K562 (cell line): ENCODE measurements around the gene ACTR3C. TPM values are rescaled to one million over a fixed set of nuclear protein-coding genes. Genes with fewer than 3 reads are reported as not detected.
A peak's percentile ranks its signal among the peaks of the same experiment; 100 is the strongest.

Source experiments
- ATF7 ChIP-seq: fragments of 450-650 bp; IDR thresholded peaks from 2 replicates; pipeline ENCODE4 v1.7.1; 2014; ENCODE audit warnings: mild to moderate bottlenecking, moderate library complexity
- DMBX1 ChIP-seq: fragments of 250-450 bp; sonication (Bioruptor Pico); IDR thresholded peaks from 2 replicates; pipeline ENCODE4 v1.8.0; 2022; ENCODE audit warnings: inconsistent platforms, mild to moderate bottlenecking, moderate library complexity, borderline replicate concordance
- ETV5 ChIP-seq: sonication (generic); formaldehyde crosslinking; IDR thresholded peaks from 2 replicates; pipeline ENCODE4 v1.4.0; 2020; ENCODE audit warnings: low read depth, mild to moderate bottlenecking, missing genetic modification reagents
- EWSR1 ChIP-seq: fragments of 450-650 bp; IDR thresholded peaks from 2 replicates; pipeline ENCODE4 v1.6.1; 2018; ENCODE audit warnings: borderline replicate concordance, mild to moderate bottlenecking, low read depth, moderate library complexity; ENCODE audit not compliant: partially characterized antibody
- GTF2E2 ChIP-seq: fragments of 200-800 bp; sonication (Bioruptor generic); IDR thresholded peaks from 2 replicates; pipeline ENCODE4 v1.6.1; 2016; ENCODE audit warnings: missing genetic modification characterization, missing compliant biosample characterization
- IRF2 ChIP-seq: sonication (generic); formaldehyde crosslinking; IDR thresholded peaks from 2 replicates; pipeline ENCODE4 v1.8.1; 2022; ENCODE audit warnings: mild to moderate bottlenecking, missing genetic modification reagents
- KAT8 ChIP-seq: fragments of 450-650 bp; IDR thresholded peaks from 2 replicates; pipeline ENCODE4 v1.6.1; 2016; ENCODE audit warnings: low read depth, mild to moderate bottlenecking
- MAFF ChIP-seq: IDR thresholded peaks from 2 replicates; pipeline ENCODE4 v1.6.1; 2012; ENCODE audit warnings: low read length, improper control_type of control experiment
- MTF1 ChIP-seq: fragments of 250-450 bp; sonication (Bioruptor Pico); IDR thresholded peaks from 2 replicates; pipeline ENCODE4 v1.9.0; 2021; ENCODE audit warnings: moderate library complexity, mild to moderate bottlenecking, inconsistent platforms, borderline replicate concordance
- PTBP1 ChIP-seq: fragments of 200-400 bp; formaldehyde crosslinking; IDR thresholded peaks from 2 replicates; pipeline ENCODE4 v1.6.1; 2017; ENCODE audit warnings: low read depth, low read length
- SIRT6 ChIP-seq: IDR thresholded peaks from one replicate; pipeline ENCODE4 v1.6.1; 2012; ENCODE audit warnings: low read depth, mild to moderate bottlenecking, control low read depth, inconsistent platforms, low read length, moderate library complexity
- SMC3 ChIP-seq: conservative IDR thresholded peaks from 2 replicates; pipeline ENCODE4 v1.6.1; 2011; ENCODE audit warnings: low read depth, low read length, improper control_type of control experiment; ENCODE audit not compliant: insufficient read depth
- SREBF2 ChIP-seq: sonication (generic); formaldehyde crosslinking; IDR thresholded peaks from 2 replicates; pipeline ENCODE4 v1.4.0; 2020; ENCODE audit warnings: mild to moderate bottlenecking, missing genetic modification reagents
- TCFL5 ChIP-seq: fragments of 250-450 bp; sonication (Bioruptor Pico); conservative IDR thresholded peaks from 2 replicates; pipeline ENCODE4 v1.6.1; 2021; ENCODE audit warnings: mild to moderate bottlenecking, moderate library complexity, matching md5 sums
- ZNF232 ChIP-seq: sonication (generic); formaldehyde crosslinking; IDR thresholded peaks from 2 replicates; pipeline ENCODE4 v1.8.0; 2022; ENCODE audit warnings: mild to moderate bottlenecking, missing genetic modification reagents
- ZNF431 ChIP-seq: sonication (generic); formaldehyde crosslinking; IDR thresholded peaks from 2 replicates; pipeline ENCODE4 v1.8.0; 2022; ENCODE audit warnings: mild to moderate bottlenecking, missing genetic modification reagents
- ZNF436 ChIP-seq: fragments of 250-450, 450-650 bp; sonication (Bioruptor Pico); formaldehyde crosslinking; IDR thresholded peaks from 2 replicates; pipeline ENCODE4 v1.7.0; 2020; ENCODE audit warnings: mild to moderate bottlenecking
- ZNF830 ChIP-seq: fragments of 250-450 bp; sonication (Bioruptor Pico); IDR thresholded peaks from 2 replicates; pipeline ENCODE4 v1.5.0; 2021; ENCODE audit warnings: mild to moderate bottlenecking
- polyA plus RNA-seq, 8 experiments: library from polyadenylated mRNA; depleted of rRNA in 4 of 8; stranded (reverse) in 5 of 8; unstranded in 3 of 8; fragments of >200 nt; fragmentation: Nextera tagmentation in 2 of 8; fragmentation: Illumina TruSeq in 1 of 8; extraction: Ambion mirVana in 2 of 8; extraction: Trizol in 1 of 8; gene quantifications; 2 replicates each; pipeline versions ENCODE4 v1.2.1 to v1.2.3, GENCODE V29; 2011 to 2014; ENCODE audit warnings: inconsistent platforms in 1 of 8, missing spikeins in 1 of 8
- total RNA-seq, 7 experiments: library from RNA; depleted of rRNA in 6 of 7; stranded (reverse); fragments of >200 nt in 6 of 7; fragmentation: Illumina TruSeq in 2 of 7; extraction: Trizol in 2 of 7; gene quantifications; 2 replicates each; pipeline versions ENCODE4 v1.2.1 to v1.2.3, GENCODE V29; 2011 to 2021; ENCODE audit warnings: low replicate concordance in 1 of 7
- TF ChIP-seq, protein P1 (sequence below): sonication (generic); formaldehyde crosslinking; IDR thresholded peaks from 2 replicates; pipeline ENCODE4 v1.5.0; 2020; ENCODE audit warnings: missing genetic modification reagents
- TF ChIP-seq, protein P2 (sequence below): fragments of 250-450 bp; sonication (Bioruptor Pico); IDR thresholded peaks from 2 replicates; pipeline ENCODE4 v1.5.0; 2022; ENCODE audit warnings: mild to moderate bottlenecking
- TF ChIP-seq, protein P3 (sequence below): fragments of 250-450 bp; sonication (Bioruptor Pico); IDR thresholded peaks from 2 replicates; pipeline ENCODE4 v1.5.0; 2020; ENCODE audit warnings: mild to moderate bottlenecking
- TF ChIP-seq, protein P4 (sequence below), 2 experiments: fragments of 450-650 bp; IDR thresholded peaks; 2 replicates each; pipeline ENCODE4 v1.6.1; 2018; ENCODE audit warnings: mild to moderate bottlenecking in 2 of 2, low read depth in 1 of 2; ENCODE audit not compliant: partially characterized antibody in 2 of 2

ACTR3C gene
- total and polyA plus RNA-seq, 9 of the 15 experiments (the other 6 are each of a cell fraction or from before 2014, with no cell fraction given), result 9.0 to 35.4 (median 13.3) TPM

DNA sequence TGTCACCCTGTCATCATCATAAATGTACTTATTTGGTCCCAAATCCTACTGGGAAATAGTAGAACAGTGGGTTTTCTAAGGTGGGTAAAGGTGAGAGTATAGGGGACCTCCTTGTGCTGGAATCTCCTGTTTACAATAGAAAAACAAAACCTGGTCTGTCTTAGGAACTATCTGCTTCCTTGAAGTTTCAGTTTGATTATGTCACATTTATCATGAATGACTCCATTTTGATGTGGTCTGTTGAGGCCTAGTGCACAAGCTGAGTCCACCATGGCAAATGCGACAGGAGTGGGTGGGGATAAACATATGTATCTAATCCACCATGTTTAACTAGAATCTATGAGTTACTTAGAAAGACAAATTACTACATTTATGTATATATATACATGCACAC lies 32.3 kb upstream of the ACTR3C start (continued):
- TF ChIP-seq KAT8, result no peak
- TF ChIP-seq ZNF232 (CRISPR knock-in tag), result no peak
- TF ChIP-seq MTF1 (CRISPR knock-in tag), result no peak
- no peak for TF ChIP-seq SMC3
- no peak for TF ChIP-seq PTBP1
- TF ChIP-seq ATF7, result no peak
- TF ChIP-seq, protein P1, sequence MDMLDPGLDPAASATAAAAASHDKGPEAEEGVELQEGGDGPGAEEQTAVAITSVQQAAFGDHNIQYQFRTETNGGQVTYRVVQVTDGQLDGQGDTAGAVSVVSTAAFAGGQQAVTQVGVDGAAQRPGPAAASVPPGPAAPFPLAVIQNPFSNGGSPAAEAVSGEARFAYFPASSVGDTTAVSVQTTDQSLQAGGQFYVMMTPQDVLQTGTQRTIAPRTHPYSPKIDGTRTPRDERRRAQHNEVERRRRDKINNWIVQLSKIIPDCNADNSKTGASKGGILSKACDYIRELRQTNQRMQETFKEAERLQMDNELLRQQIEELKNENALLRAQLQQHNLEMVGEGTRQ, result no peak
- TF ChIP-seq ETV5 (CRISPR knock-in tag), result no peak
- no peak for TF ChIP-seq SIRT6
- TF ChIP-seq, protein P2, sequence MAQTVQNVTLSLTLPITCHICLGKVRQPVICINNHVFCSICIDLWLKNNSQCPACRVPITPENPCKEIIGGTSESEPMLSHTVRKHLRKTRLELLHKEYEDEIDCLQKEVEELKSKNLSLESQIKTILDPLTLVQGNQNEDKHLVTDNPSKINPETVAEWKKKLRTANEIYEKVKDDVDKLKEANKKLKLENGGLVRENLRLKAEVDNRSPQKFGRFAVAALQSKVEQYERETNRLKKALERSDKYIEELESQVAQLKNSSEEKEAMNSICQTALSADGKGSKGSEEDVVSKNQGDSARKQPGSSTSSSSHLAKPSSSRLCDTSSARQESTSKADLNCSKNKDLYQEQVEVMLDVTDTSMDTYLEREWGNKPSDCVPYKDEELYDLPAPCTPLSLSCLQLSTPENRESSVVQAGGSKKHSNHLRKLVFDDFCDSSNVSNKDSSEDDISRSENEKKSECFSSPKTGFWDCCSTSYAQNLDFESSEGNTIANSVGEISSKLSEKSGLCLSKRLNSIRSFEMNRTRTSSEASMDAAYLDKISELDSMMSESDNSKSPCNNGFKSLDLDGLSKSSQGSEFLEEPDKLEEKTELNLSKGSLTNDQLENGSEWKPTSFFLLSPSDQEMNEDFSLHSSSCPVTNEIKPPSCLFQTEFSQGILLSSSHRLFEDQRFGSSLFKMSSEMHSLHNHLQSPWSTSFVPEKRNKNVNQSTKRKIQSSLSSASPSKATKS (CRISPR knock-in tag), result no peak
- peak; percentile 72; the same call in 1 of the 2 replicates for TF ChIP-seq DMBX1 (CRISPR knock-in tag)
- TF ChIP-seq, protein P3, sequence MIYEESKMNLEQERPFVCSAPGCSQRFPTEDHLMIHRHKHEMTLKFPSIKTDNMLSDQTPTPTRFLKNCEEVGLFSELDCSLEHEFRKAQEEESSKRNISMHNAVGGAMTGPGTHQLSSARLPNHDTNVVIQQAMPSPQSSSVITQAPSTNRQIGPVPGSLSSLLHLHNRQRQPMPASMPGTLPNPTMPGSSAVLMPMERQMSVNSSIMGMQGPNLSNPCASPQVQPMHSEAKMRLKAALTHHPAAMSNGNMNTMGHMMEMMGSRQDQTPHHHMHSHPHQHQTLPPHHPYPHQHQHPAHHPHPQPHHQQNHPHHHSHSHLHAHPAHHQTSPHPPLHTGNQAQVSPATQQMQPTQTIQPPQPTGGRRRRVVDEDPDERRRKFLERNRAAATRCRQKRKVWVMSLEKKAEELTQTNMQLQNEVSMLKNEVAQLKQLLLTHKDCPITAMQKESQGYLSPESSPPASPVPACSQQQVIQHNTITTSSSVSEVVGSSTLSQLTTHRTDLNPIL (CRISPR knock-in tag), result 0 out of 2 replicates have a peak, but pooled peaks have one; percentile 60
- no peak for TF ChIP-seq ZNF436 (CRISPR knock-in tag)
- no peak for TF ChIP-seq MAFF
- TF ChIP-seq GTF2E2, result 0 out of 2 replicates have a peak, but pooled peaks have one; percentile 50
- no peak for TF ChIP-seq EWSR1
- TF ChIP-seq TCFL5 (CRISPR knock-in tag), result no peak
- TF ChIP-seq, protein P4, sequence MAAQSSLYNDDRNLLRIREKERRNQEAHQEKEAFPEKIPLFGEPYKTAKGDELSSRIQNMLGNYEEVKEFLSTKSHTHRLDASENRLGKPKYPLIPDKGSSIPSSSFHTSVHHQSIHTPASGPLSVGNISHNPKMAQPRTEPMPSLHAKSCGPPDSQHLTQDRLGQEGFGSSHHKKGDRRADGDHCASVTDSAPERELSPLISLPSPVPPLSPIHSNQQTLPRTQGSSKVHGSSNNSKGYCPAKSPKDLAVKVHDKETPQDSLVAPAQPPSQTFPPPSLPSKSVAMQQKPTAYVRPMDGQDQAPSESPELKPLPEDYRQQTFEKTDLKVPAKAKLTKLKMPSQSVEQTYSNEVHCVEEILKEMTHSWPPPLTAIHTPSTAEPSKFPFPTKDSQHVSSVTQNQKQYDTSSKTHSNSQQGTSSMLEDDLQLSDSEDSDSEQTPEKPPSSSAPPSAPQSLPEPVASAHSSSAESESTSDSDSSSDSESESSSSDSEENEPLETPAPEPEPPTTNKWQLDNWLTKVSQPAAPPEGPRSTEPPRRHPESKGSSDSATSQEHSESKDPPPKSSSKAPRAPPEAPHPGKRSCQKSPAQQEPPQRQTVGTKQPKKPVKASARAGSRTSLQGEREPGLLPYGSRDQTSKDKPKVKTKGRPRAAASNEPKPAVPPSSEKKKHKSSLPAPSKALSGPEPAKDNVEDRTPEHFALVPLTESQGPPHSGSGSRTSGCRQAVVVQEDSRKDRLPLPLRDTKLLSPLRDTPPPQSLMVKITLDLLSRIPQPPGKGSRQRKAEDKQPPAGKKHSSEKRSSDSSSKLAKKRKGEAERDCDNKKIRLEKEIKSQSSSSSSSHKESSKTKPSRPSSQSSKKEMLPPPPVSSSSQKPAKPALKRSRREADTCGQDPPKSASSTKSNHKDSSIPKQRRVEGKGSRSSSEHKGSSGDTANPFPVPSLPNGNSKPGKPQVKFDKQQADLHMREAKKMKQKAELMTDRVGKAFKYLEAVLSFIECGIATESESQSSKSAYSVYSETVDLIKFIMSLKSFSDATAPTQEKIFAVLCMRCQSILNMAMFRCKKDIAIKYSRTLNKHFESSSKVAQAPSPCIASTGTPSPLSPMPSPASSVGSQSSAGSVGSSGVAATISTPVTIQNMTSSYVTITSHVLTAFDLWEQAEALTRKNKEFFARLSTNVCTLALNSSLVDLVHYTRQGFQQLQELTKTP (IDR thresholded peaks at IDR 0.05; ENCODE audit: low read depth in 1 of 2, partially characterized antibody in 2 of 2), result no peak
- TF ChIP-seq ZNF431 (CRISPR knock-in tag), result no peak
- TF ChIP-seq ZNF830 (CRISPR knock-in tag), result no peak
- no peak for TF ChIP-seq SREBF2 (CRISPR knock-in tag)
- TF ChIP-seq IRF2 (CRISPR knock-in tag), result no peak
